SK-MEL-5 (cell line): ENCODE results near the gene PROX2. TPM values are rescaled to one million over a fixed set of nuclear protein-coding genes. Genes with fewer than 3 reads are reported as not detected.

Experiments used
- DNase-seq: peaks from one replicate; pipeline ENCODE4 v3.0.0-alpha.2; 2016; ENCODE audit warnings: low read depth, low spot score
- in situ Hi-C: cut with HindIII; loops from 2 replicates; pipeline ENCODE4 v1.10.0; 2016; ENCODE audit warnings: low sequenced_read_pairs, high pct_unique_total_duplicates, low pct_unique_long_range_greater_than_20kb
- polyA plus RNA-seq, 2 experiments: library from polyadenylated mRNA; depleted of rRNA; stranded (reverse); fragments of >200 nt; gene quantifications; 2 replicates each; pipeline ENCODE4 v1.2.3, GENCODE V29; 2015
- total RNA-seq: library from RNA; depleted of rRNA; stranded (reverse); fragments of >200 nt; shearing (Covaris generic); gene quantifications from 2 replicates; pipeline ENCODE4 v1.2.3, GENCODE V29; 2014; rRNA removed

Gene PROX2
- not detected in 2 replicates for total RNA-seq
- polyA plus RNA-seq (2015; cell fraction: cytosol; rRNA removed): not detected in 2 replicates
- not detected in 2 replicates for polyA plus RNA-seq (2015; cell fraction: nucleus; rRNA removed)

GRCh38 chr14:74875941-74876913 is at the start of gene PROX2:
Gene PROX2, minus strand, starts transcription at chr14:74876145. Its CDS starts 12,311 bp downstream, at chr14:74863834.
- no peak for DNase-seq
- in situ Hi-C loops: no loop called here

- in situ Hi-C loops: no loop called here
- DNase-seq: no peak
Measured at GRCh38 chr14:74924061-74924460, 48.1 kb upstream of the PROX2 start.

GRCh38 chr14:74922752-74923401 is 46.9 kb upstream of the PROX2 start, which contains the start of gene RPS6KL1:
Gene RPS6KL1, minus strand, starts transcription at chr14:74923260. Its CDS starts 1,719 bp downstream, at chr14:74921541.
- in situ Hi-C loops: no loop called here
- DNase-seq: peak; percentile 46

- in situ Hi-C loops: no loop called here
Measured at GRCh38 chr14:74921987-74922751, 46.2 kb upstream of the PROX2 start.

GRCh38 chr14:74921053-74921620 is 45.2 kb upstream of the PROX2 start:
- in situ Hi-C loops: no loop called here
- no peak for DNase-seq

More at GRCh38 chr14:74921987-74922751, 46.2 kb upstream of the PROX2 start:
- no peak for DNase-seq

- in situ Hi-C loops: no loop called here
- DNase-seq: no peak
Measured at GRCh38 chr14:74920281-74920680, 44.3 kb upstream of the PROX2 start.

GRCh38 chr14:74919421-74920165 is 43.6 kb upstream of the PROX2 start:
- in situ Hi-C loops: no loop called here
- DNase-seq: no peak

- DNase-seq: no peak
- in situ Hi-C loops: no loop called here
Measured at GRCh38 chr14:74918380-74918779, 42.4 kb upstream of the PROX2 start.

GRCh38 chr14:74917646-74918081 is 41.7 kb upstream of the PROX2 start:
- in situ Hi-C loops: no loop called here
- no peak for DNase-seq

- in situ Hi-C loops: no loop called here
- no peak for DNase-seq
Measured at GRCh38 chr14:74917178-74917543, 41.2 kb upstream of the PROX2 start.

GRCh38 chr14:74915826-74916225 is 39.9 kb upstream of the PROX2 start:
- in situ Hi-C loops: no loop called here
- no peak for DNase-seq

- DNase-seq: no peak
- in situ Hi-C loops: no loop called here
Measured at GRCh38 chr14:74915426-74915825, 39.5 kb upstream of the PROX2 start.

GRCh38 chr14:74913986-74914573 is 38.1 kb upstream of the PROX2 start:
- DNase-seq: peak; percentile 83
- in situ Hi-C loops: no loop called here

- DNase-seq: no peak
- in situ Hi-C loops: no loop called here
Measured at GRCh38 chr14:74913393-74913910, 37.5 kb upstream of the PROX2 start.

GRCh38 chr14:74912801-74913200 is 36.9 kb upstream of the PROX2 start:
- in situ Hi-C loops: no loop called here
- no peak for DNase-seq

- in situ Hi-C loops: no loop called here
- DNase-seq: no peak
Measured at GRCh38 chr14:74912111-74912510, 36.2 kb upstream of the PROX2 start.
